NCI-H1417 treated with DMSO at 0.1 percent for 48 hours (cell line): ENCODE results near the gene TNIK.

Experiments used
- DNase-seq: peaks from one replicate; lab custom pipeline; 2025; lab: John Stamatoyannopoulos, UW

TNIK gene

GRCh38 chr3:171077261-171077660, 382.9 kb downstream of the TNIK start:
- no peak for DNase-seq

GRCh38 chr3:171072432-171072831, 387.8 kb downstream of the TNIK start:
- no peak for DNase-seq

- DNase-seq, result no peak
Measured at GRCh38 chr3:171068658-171069057, 391.5 kb downstream of the TNIK start.

GRCh38 chr3:171066206-171066605, 394.0 kb downstream of the TNIK start:
- no peak for DNase-seq

- DNase-seq, result no peak
Measured at GRCh38 chr3:171065732-171066131, 394.5 kb downstream of the TNIK start.

- DNase-seq, result no peak
Measured at GRCh38 chr3:171064461-171064860, 395.7 kb downstream of the TNIK start.

GRCh38 chr3:171061749-171062148, 398.5 kb downstream of the TNIK start:
- DNase-seq, result no peak

GRCh38 chr3:171059978-171060377, 400.2 kb downstream of the TNIK start:
- DNase-seq, result no peak

GRCh38 chr3:171058873-171059603, 401.2 kb downstream of the TNIK start:
- DNase-seq, result no peak

- no peak for DNase-seq
Measured at GRCh38 chr3:171058058-171058457, 402.1 kb downstream of the TNIK start.

GRCh38 chr3:171057072-171057471, 403.1 kb downstream of the TNIK start:
- no peak for DNase-seq

- no peak for DNase-seq
Measured at GRCh38 chr3:171056528-171056927, 403.7 kb downstream of the TNIK start.

GRCh38 chr3:171055336-171056178, 404.6 kb downstream of the TNIK start:
- no peak for DNase-seq

- DNase-seq, result no peak
Measured at GRCh38 chr3:171054921-171055320, 405.3 kb downstream of the TNIK start.

GRCh38 chr3:171054231-171054630, 406.0 kb downstream of the TNIK start:
- no peak for DNase-seq

- no peak for DNase-seq
Measured at GRCh38 chr3:171049861-171050444, 410.3 kb downstream of the TNIK start.

- no peak for DNase-seq
Measured at GRCh38 chr3:171046760-171047159, 413.4 kb downstream of the TNIK start.

- no peak for DNase-seq
Measured at GRCh38 chr3:171044835-171045793, 415.1 kb downstream of the TNIK start.

GRCh38 chr3:171044384-171044783, 415.8 kb downstream of the TNIK start:
- no peak for DNase-seq

GRCh38 chr3:171039674-171040073, 420.5 kb downstream of the TNIK start:
- no peak for DNase-seq

GRCh38 chr3:171038342-171038741, 421.9 kb downstream of the TNIK start:
- DNase-seq, result no peak

GRCh38 chr3:171028779-171029232, 431.4 kb downstream of the TNIK start:
- DNase-seq, result no peak
